GM21619 (cell line): Measurements from ENCODE around the gene KIF16B.

ENCODE experiments used
- ATAC-seq: cut with Tn5 transposase; IDR thresholded peaks from one replicate; pipeline ENCODE4 v1.9.1; 2021; ENCODE audit not compliant: unreplicated experiment

Gene KIF16B

GRCh38 chr20:16222859-16223411 lies 350.3 kb downstream of the KIF16B start:
- no peak for ATAC-seq
